DND-41 (cell line): ENCODE measurements around the gene PSMA5.

ENCODE experiments used
- CTCF ChIP-seq: IDR thresholded peaks from 2 replicates; pipeline ENCODE4 v1.5.1; 2012; ENCODE audit warnings: borderline replicate concordance, low read length, moderate library complexity, mild to moderate bottlenecking; ENCODE audit not compliant: poor library complexity, severe bottlenecking; ENCODE audit errors: extremely low read depth
- EZH2 ChIP-seq: IDR thresholded peaks from 3 replicates; pipeline ENCODE4 v1.6.1; 2012; ENCODE audit warnings: borderline replicate concordance, low read depth, mild to moderate bottlenecking, moderate library complexity, low read length, inconsistent platforms; ENCODE audit not compliant: severe bottlenecking

- TF ChIP-seq CTCF (no peak), EZH2 (no peak)
These were observed 54.0 kb downstream of the PSMA5 start for GRCh38 chr1:109372281-109372680.
